Renal cortex interstitium (tissue), 3 donors: Measurements from ENCODE around the gene ATP5ME. TPM values are rescaled to one million over a fixed set of nuclear protein-coding genes. Genes with fewer than 3 reads are reported as not detected.

Experiments used
- polyA plus RNA-seq, 3 donors: library from polyadenylated mRNA; unstranded; fragments of 120-200 nt; gene quantifications; one replicate each; pipeline ENCODE4 v1.2.1, GENCODE V29; 2013; ENCODE audit not compliant: insufficient read length in 3 of 3

The ATP5ME gene
- polyA plus RNA-seq, 3 donors = 263 to 363 (median 280) TPM

Other genes with a start within 250 kb of the ATP5ME start
- gene ZNF721, start 175.1 kb downstream of the ATP5ME start, polyA plus RNA-seq = 10 to 100 TPM; 37.1 to 45.6 (median 40.7) TPM
- 10 to 100 TPM; 57.6 to 86.5 (median 61.1) TPM for gene PIGG, start 175.1 kb downstream of the ATP5ME start, polyA plus RNA-seq
- under 1 TPM in 2 of 3 donors, not detected in 1; 0.04 to 0.06 TPM for gene TMEM271, start 98.0 kb downstream of the ATP5ME start, polyA plus RNA-seq
- gene PDE6B, start 48.7 kb downstream of the ATP5ME start, polyA plus RNA-seq = 10 to 100 TPM; 42.4 to 51.1 (median 44.0) TPM
- 10 to 100 TPM; 17.9 to 22.9 (median 21.7) TPM for gene MYL5, start 266 bp upstream of the ATP5ME start, polyA plus RNA-seq
- gene SLC49A3, start 14.9 kb upstream of the ATP5ME start, polyA plus RNA-seq = 1 to 10 TPM; 3.7 to 6.3 (median 3.8) TPM
- 100 to 1,000 TPM in 1 of 3 donors, 10 to 100 TPM in 2; 67.4 to 102 (median 68.2) TPM for gene PCGF3, start 31.6 kb upstream of the ATP5ME start, polyA plus RNA-seq
- gene CPLX1, start 151.9 kb upstream of the ATP5ME start, polyA plus RNA-seq = 1 to 10 TPM; 1.2 to 4.0 (median 3.2) TPM